GM06990 (cell line): Measurements from ENCODE around the gene DDX47.
"Not testable (repeated sequence)": the region's sequence is repeated elsewhere in the genome, so short reads cannot be mapped to it uniquely, and the experiment has no call there.

Experiments used
- DNase-seq: peaks from one replicate; pipeline ENCODE4 v3.0.0-alpha.2; 2011; ENCODE audit not compliant: insufficient read length; ENCODE audit errors: extremely low read depth
- H3K27me3 ChIP-seq: replicated peaks from 2 replicates; pipeline ENCODE4 v1.6.0; 2011; ENCODE audit warnings: low read length; ENCODE audit not compliant: control insufficient read depth, insufficient read depth
- H3K36me3 ChIP-seq: 2 replicates; pipeline ENCODE4 v1.5.1; 2011; ENCODE audit warnings: low read length; ENCODE audit not compliant: control insufficient read depth, insufficient read depth
- H3K4me3 ChIP-seq: replicated peaks from 2 replicates; pipeline ENCODE4 v1.5.1; 2011; ENCODE audit warnings: low read depth, mild to moderate bottlenecking, control low read depth, low read length
- TF ChIP-seq, protein P1 (sequence below): IDR thresholded peaks from 2 replicates; pipeline ENCODE4 v1.5.1; 2011; ENCODE audit warnings: low read length, control low read depth, mild to moderate bottlenecking, inconsistent platforms; ENCODE audit not compliant: insufficient read depth, poor library complexity, severe bottlenecking

DDX47 gene

DNA sequence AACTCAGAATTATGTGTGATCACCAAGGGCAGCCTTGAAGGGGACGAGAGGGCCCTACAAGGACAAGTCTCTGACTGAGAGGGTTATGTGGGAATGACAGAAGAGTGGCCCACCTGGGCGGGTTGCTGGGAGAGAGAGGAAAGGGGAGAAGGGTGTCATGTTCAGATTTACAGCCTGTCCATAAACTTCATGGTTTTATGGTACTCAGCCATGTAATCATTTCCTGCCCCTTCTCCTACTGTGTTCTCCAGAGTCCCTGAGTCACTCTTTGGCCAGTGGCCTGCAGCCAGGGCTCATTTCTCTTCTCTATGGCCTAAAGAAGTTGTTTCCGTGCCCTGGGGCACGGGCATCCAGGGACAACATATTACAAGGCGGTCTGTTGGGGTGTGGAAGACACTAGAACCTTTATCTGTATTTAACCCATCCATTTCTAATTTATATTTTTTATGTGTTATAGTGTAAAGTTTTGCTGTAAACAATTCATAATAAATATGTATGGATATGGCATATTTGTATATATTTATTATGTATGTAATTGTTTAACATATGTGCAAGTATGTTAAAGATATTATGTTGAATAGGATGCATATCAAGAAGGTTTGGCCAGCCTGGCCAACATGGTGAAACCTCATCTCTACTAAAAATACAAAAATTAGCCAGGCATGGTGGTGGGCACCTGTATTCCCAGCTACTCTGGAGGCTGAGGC, 26.9 kb downstream of the DDX47 start:
- no peak for DNase-seq
- TF ChIP-seq, protein P1, sequence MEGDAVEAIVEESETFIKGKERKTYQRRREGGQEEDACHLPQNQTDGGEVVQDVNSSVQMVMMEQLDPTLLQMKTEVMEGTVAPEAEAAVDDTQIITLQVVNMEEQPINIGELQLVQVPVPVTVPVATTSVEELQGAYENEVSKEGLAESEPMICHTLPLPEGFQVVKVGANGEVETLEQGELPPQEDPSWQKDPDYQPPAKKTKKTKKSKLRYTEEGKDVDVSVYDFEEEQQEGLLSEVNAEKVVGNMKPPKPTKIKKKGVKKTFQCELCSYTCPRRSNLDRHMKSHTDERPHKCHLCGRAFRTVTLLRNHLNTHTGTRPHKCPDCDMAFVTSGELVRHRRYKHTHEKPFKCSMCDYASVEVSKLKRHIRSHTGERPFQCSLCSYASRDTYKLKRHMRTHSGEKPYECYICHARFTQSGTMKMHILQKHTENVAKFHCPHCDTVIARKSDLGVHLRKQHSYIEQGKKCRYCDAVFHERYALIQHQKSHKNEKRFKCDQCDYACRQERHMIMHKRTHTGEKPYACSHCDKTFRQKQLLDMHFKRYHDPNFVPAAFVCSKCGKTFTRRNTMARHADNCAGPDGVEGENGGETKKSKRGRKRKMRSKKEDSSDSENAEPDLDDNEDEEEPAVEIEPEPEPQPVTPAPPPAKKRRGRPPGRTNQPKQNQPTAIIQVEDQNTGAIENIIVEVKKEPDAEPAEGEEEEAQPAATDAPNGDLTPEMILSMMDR = no peak
- H3K27me3 ChIP-seq = no peaks in the 10 kb centered on the region
- H3K4me3 ChIP-seq = no peak overlapping the region
- peaks cover 5% of the 10 kb centered on the region for H3K36me3 ChIP-seq

DNA sequence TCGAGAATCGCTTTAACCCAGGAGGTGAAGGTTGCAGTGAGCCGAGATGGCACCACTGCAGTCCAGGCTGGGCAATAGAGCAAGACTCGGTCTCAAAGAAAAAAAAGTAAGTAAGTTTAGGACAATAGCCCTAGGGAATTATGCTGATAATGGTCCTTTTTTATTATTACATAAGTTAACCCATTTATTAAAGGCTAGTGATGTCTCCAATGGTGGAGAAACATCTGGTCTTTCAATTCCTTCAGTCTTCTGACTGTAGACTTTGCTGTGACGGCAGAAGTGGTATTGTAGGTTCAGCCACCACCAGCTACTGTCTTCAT, 27.4 kb downstream of the DDX47 start:
- no peaks in the 10 kb centered on the region for H3K27me3 ChIP-seq

DNA sequence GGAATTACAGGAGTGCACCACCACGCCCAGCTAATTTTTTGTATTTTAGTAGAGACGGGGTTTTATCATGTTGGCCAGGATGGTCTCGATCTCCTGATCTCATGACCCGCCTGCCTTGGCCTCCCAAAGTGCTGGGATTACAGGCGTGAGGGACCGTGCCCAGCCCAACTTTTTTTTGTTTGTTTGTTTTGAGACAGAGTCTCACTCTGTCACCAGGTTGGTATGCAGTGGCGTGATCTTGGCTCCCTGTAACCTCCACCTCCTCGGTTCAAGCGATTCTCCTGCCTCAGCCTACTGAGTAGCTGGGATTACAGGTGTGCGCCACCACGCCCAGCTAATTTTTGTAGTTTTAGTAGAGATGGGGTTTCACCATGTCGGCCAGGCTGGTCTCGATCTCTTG, 28.3 kb downstream of the DDX47 start:
- not testable (repeated sequence) for H3K4me3 ChIP-seq, H3K27me3 ChIP-seq, H3K36me3 ChIP-seq, DNase-seq

More for the DNA sequence above, 27.4 kb downstream of the DDX47 start:
- H3K36me3 ChIP-seq = peaks cover 2% of the 10 kb centered on the region
- H3K4me3 ChIP-seq = no peak overlapping the region
- no peak for DNase-seq
- TF ChIP-seq, protein P1 = no peak

DNA sequence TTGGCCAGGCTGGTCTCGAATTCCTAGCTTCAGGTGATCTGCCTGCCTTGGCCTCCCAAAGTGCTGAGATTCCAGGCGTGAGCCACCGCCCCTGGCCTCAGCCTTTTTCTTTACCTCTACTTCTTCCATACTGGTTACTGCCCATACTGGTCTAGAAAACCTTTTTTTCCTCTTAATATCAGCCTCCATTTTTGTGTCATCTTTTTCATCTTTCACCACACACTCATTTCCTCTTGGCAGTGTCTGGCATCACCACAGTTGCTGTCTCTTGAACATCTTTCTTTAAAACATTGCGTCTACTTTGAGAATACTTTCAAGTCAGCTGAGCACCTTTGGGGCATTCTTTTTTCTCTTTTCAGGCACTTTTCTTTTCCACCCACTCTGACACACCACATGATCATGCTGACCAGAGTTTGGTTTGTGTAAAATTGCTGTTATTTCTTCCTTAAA, 32.7 kb downstream of the DDX47 start:
- no peak overlapping the region for H3K4me3 ChIP-seq
- no peaks in the 10 kb centered on the region for H3K36me3 ChIP-seq
- TF ChIP-seq, protein P1 = no peak
- no peak for DNase-seq
- H3K27me3 ChIP-seq = no peaks in the 10 kb centered on the region

DNA sequence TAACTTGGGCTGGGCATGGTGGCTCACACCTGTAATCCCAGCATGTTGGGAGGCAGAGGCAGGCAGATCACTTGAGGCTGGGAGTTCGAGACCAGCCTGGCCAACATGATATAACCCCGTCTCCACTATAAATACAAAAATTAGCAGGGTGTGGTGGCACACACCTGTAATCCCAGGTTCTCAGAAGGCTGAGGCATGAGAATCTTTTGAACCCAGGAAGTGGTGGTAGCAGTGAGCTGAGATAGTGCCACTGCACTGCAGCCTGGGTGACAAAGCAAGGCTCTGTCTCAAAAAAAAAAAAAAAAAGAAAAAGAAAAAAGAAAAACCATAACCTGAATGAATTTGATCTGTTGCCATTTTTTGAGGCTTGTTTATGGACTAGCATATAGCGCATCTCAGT, 33.6 kb downstream of the DDX47 start:
- not testable (repeated sequence) for H3K36me3 ChIP-seq, H3K4me3 ChIP-seq, H3K27me3 ChIP-seq, DNase-seq

DNA sequence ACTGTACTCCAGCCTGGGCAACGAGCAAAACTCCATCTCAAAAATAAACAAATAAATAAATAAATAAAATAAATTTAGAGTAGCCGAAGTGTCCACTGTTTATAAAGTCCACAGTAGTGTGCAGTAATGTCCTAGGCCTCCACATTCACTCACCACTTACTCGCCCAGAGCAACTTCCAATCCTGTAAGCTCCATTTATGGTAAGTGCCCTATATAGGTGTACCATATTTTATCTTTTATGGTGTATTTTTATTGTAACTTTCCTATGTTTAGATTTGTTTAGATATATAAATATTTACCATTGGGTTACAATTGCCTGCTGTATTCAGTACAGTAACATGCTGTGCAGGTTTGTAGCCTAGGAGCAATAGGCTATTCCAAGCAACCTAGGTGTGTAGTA, 40.3 kb downstream of the DDX47 start:
- TF ChIP-seq, protein P1 = no peak
- no peak for DNase-seq
- H3K27me3 ChIP-seq = no peaks in the 10 kb centered on the region
- H3K4me3 ChIP-seq = no peak overlapping the region
- no peaks in the 10 kb centered on the region for H3K36me3 ChIP-seq

DNA sequence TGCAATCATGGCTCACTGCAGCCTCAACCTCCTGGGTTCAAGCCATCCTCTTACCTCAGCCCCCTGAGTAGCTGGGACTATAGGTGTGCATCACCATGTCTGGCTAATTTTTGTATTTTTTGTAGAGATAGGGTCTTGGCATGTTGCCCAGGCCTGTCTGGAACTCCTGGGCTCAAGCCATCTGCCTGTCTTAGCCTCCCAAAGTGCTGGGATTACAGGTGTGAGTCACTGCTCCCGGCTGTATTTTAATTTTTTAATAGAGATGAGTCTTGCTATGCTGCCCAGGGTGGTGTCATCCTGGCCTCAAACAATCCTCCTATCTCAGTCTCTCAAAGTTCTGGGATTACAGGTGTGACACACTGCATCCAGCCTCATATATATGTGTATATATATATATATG, 46.5 kb downstream of the DDX47 start:
- H3K36me3 ChIP-seq = no peaks in the 10 kb centered on the region; the same call in 1 of the 2 replicates
- no peak for DNase-seq
- H3K27me3 ChIP-seq = no peaks in the 10 kb centered on the region
- TF ChIP-seq, protein P1 = no peak
- no peak overlapping the region for H3K4me3 ChIP-seq
